ENCODE measurements around the gene MYO7B.

The MYO7B gene

GRCh38 chr2:127627740-127628571 lies 92.5 kb downstream of the MYO7B start:
- FAIRE-seq, result no peak

DNA sequence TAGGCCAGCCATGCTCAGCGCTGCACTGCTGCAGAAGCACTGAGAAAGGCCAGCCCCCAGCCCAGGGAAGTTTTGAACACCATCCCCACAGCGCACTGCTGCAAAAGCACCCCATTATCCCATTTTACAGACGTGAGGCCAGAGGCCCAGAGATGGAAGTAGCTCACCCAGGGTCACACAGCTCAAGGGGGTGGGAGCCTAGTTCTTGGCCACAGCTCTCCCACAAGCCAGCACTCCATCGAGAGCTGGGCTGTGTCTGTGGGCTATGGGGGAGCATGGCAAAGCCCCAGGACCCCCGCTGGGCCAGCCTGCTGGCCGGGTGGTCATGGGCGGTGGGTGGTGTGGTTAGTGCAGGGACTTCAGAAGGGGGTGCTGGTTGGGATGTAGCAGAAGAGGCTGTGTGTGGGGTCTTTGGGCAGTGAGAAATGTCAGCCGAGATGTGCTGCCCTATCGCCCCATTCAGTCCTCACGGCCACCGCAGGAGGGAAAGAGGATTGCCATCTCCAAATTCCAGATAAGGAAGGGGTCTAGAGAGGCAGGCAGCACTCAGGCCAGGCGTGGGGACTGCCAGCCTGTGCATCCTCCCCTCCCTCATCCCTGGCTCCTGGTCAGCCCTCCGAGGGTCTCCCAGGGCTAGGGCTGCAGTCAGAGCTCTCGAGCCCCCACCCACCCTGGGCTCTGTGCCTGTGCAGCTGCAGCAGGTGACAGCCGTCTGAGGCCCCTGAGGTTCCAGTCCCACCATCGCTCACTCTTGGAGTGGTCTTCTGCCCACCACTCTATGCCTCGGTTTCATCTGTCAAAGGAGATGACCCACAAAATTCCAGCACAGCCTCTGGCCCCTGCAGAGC lies 93.5 kb downstream of the MYO7B start:
- FAIRE-seq, result no peak

DNA sequence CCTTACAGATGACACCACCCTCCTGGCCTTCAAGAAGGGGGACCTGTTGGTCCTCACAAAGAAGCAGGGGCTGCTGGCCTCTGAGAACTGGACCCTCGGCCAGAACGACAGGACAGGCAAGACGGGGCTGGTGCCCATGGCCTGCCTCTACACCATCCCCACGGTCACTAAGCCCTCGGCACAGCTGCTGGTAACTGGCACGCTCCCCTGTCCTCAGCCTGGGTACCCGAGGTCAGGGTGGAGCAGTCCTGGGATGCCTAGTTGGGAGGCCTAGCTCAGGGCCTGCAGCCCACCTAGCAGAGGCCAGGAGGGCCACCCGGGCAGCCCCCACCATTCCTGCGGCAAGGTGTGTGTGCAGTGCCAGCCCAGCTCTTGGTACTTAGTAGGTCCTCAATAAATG lies 94.2 kb downstream of the MYO7B start:
- FAIRE-seq, result no peak

GRCh38 chr2:127630096-127630863 lies 94.8 kb downstream of the MYO7B start:
- no peak for FAIRE-seq

DNA sequence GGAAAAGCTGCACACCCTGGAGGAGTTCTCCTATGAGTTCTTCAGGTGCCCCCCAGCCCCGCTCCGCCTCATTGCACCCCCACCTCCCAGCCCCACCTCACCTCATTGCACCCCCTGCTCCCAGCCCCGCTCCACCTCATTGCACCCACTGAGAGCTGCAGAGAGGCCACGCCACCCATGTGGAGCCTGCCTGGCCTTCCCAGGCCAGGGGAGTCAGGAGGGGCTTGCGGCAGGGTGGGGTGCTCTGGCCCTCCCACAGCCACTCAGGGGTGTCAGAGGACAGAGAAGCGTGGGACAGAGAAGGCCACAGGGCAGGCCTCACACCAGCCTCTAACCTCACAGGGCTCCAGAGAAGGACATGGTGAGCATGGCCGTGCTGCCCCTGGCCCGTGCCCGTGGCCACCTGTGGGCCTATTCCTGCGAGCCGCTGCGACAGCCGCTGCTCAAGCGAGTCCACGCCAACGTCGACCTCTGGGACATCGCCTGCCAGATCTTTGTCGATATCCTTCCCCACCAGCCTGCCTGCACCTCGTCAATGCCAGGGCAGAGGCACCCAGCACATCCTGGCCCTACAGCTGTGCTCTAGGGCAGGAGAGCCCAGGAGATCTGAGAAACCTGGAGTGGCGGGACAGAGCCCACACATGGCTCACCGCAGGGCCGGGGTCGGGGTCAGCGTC lies 95.5 kb downstream of the MYO7B start:
- no peak for FAIRE-seq

- no peak for FAIRE-seq
Measured at GRCh38 chr2:127631541-127631996, 96.1 kb downstream of the MYO7B start.

GRCh38 chr2:127631997-127632581 lies 96.6 kb downstream of the MYO7B start:
- no peak for FAIRE-seq

- FAIRE-seq, result no peak
Measured at GRCh38 chr2:127632592-127633489, 97.4 kb downstream of the MYO7B start.

GRCh38 chr2:127633556-127634065 lies 98.1 kb downstream of the MYO7B start:
- no peak for FAIRE-seq

DNA sequence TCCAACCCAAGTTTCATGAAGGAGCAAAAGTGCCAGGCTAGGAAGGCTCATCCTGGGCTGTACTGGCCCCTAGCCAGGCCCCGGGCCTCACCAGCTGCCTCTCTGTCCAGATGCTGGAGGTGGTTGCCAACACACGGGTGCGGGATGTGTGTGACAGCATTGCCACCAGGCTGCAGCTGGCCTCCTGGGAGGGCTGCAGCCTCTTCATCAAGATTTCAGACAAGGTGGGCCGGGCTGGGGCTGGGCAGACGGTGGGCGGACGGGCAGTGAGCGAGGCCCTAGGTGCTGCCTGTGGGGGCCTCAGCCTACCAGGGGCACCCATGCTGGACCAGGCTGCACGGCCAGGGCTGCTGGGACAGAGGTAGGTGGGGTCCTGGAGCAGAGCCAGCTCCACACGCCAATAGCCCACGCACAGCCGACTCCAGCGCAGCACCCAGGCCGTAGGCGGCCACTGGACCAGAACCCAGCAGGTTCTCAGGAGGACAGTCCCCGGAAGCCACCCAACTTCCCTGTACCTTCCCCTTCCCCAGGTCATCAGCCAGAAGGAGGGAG lies 98.7 kb downstream of the MYO7B start:
- FAIRE-seq, result no peak

DNA sequence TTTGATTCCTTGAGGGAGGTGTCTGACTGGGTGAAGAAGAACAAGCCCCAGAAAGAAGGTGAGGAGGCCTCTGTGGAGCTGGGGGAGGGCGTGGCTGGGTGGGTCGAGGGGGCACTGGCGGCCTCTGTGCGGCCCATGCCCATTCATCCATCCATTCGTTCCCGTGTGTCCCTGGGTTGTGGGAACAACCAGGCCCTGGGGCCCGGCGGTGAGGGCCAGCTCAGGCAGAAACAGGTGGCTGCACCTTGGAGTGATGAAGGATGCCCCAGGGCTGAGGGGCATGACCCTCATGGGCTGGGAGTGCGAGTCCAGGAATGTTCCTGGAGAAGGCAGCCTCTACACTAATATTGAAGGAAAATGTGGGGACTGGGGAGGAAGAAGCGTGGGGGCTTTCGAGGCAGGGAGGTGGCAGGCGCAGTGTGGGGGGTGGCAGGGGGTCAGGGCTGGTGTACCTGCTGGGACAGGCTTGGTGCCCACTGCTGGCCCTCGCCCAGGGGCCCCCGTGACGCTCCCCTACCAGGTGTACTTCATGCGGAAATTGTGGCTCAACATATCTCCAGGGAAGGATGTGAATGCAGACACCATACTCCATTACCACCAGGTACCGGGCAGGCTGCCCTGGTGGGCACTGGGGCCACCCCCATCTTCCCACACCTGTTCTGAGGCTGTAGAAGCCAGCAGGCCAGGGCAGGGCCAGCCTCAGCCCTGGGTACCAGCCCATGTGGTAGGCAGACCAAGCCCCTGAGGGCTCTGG lies 99.3 kb downstream of the MYO7B start:
- FAIRE-seq, result no peak

GRCh38 chr2:127635380-127636237 lies 100.1 kb downstream of the MYO7B start:
- no peak for FAIRE-seq

DNA sequence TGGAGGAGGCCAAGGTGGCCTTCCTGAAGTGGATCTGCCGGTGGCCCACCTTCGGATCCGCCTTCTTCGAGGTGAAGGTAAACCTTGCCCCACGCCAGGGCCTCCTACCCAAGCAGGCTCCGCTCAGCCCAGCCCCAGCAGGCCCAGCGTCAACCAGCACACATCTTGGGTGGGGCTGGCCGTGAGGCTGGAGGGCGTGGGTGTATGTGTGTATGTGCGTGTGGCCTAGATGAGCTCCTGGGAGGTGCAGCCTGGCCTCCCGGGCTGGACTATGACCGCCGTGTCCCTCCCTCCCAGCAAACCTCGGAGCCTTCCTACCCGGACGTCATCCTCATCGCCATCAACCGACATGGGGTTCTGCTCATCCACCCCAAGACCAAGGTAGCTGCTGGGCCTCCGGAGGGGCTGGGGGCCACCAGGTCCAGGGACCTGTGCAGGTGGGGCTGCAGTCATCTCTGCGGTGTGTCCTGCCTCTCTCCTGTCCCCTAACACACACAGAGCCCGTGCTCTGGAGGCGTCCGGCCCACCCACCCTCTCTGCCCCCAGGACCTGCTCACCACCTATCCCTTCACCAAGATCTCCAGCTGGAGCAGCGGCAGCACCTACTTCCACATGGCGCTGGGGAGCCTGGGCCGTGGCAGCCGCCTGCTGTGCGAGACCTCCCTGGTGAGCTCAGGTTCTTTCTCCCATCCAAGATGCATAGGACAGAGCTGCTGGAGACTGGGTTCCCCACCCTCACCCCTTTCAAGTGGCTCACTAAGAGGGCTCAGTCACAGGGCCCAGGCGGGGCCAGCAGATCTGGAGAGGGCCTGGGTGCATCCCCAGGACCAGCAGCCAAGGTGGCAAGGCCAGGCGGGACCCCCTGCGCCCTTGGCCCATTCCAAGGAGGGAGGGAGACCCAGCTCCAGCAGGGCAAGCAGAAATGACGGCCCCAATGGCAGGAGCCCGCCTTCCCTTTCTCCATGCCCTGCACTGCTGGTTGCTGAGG lies 101.1 kb downstream of the MYO7B start:
- FAIRE-seq, result no peak

GRCh38 chr2:127637236-127637630 lies 101.8 kb downstream of the MYO7B start:
- no peak for FAIRE-seq

DNA sequence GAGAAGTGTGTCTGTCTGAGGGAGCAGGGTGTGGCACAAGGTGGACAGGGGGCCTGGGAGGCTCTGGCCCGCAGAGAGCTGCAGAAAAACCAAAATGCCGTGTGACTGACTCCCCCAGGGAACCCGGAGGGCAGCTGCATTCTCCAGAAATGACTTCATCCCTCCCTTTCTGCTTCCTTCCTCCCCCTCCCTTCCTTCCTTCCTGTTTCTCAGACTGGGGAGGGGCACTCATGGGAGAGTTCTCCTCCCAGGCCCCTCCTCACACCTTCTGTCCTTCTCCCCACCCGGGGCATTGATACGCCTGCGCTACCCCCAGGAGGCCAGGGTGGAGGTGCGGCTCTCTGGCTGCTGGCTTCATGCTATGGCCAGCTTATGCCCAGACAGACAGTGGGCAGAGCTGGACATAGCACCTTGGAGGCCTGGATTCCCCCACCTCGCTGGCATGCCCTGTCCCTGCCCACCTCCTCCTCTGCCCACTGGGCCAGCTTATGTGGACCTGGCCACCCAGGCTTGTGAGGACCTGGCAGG lies 102.3 kb downstream of the MYO7B start:
- FAIRE-seq, result no peak

DNA sequence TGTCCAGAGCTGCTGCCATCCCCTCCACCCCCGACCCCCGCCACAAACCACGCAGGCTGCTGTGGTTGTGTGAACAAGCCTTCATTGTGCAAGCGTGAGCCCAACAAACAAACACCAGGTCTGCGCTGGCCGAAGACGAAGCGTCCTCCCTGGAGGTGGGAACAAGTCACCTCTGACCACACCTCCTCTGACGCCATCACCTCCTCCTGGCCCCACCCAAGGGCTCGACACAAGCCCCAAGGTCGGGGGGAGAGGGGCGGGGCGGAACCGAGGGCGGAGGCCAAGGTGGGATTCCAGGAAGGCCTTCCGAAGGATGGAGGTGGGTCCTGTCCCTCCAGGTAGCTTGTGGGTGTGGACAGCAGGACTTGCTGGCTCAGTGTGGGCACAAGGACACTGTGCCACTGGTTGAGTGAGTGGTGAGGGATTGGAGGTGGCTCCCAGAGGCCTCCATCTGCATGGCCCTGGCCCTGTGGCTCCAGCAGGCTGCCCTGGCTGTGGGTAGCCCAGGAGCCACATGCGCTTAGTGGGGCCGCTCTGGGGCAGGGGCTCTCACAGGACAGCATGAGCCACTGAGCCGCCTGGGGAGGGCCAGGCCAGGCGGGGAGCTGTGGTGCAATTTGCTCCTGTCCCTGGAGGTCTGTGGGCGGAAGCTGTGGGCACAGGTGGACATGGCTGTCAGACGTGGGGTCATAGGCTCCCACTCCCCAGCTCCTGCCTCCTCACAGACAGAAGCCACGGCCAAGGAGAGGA lies 103.1 kb downstream of the MYO7B start:
- no peak for FAIRE-seq

Measured in endometrium (tissue), 2 donors.